RWPE2 (cell line): Measurements from ENCODE around the gene AASDHPPT.
"Not testable (repeated sequence)": the region's sequence is repeated elsewhere in the genome, so short reads cannot be mapped to it uniquely, and the experiment has no call there.

Source experiments
- ATAC-seq: fragments of 200-7000 bp; cut with Tn5 transposase; 3 replicates; pipeline ENCODE4 v1.9.1; 2021; ENCODE audit warnings: low read depth
- DNase-seq: peaks from one replicate; pipeline ENCODE4 v3.0.0-alpha.2; 2020; ENCODE audit warnings: low spot score
- H3K27ac ChIP-seq: fragments of 450-650 bp; 2 replicates; pipeline ENCODE4 v1.5.1; 2017; ENCODE audit warnings: mild to moderate bottlenecking; ENCODE audit not compliant: poor library complexity, severe bottlenecking
- H3K27me3 ChIP-seq: fragments of 250-450 bp; sonication (Bioruptor Pico); 2 replicates; pipeline ENCODE4 v1.5.1; 2021; ENCODE audit warnings: mild to moderate bottlenecking, moderate library complexity; ENCODE audit not compliant: insufficient read depth, poor library complexity, severe bottlenecking
- H3K36me3 ChIP-seq: fragments of 250-450 bp; sonication (Bioruptor Pico); 2 replicates; pipeline ENCODE4 v1.5.1; 2020; ENCODE audit warnings: low read depth, mild to moderate bottlenecking, moderate library complexity
- H3K4me1 ChIP-seq: fragments of 250-450 bp; sonication (Bioruptor Pico); 2 replicates; pipeline ENCODE4 v1.5.1; 2021; ENCODE audit warnings: mild to moderate bottlenecking, moderate library complexity; ENCODE audit not compliant: insufficient read depth, poor library complexity, severe bottlenecking
- H3K4me3 ChIP-seq: fragments of 250-450 bp; sonication (Bioruptor Pico); 2 replicates; pipeline ENCODE4 v1.5.1; 2021; ENCODE audit warnings: mild to moderate bottlenecking, moderate library complexity; ENCODE audit not compliant: severe bottlenecking
- H3K9me3 ChIP-seq: fragments of 250-450 bp; sonication (Bioruptor Pico); 2 replicates; pipeline ENCODE4 v1.5.1; 2021; ENCODE audit warnings: mild to moderate bottlenecking, moderate library complexity; ENCODE audit not compliant: severe bottlenecking
- TF ChIP-seq, protein P1 (sequence below): fragments of 450-650 bp; IDR thresholded peaks from one replicate; pipeline ENCODE4 v1.5.1; 2017; ENCODE audit warnings: mild to moderate bottlenecking, moderate library complexity; ENCODE audit not compliant: poor library complexity, severe bottlenecking

Gene AASDHPPT

DNA sequence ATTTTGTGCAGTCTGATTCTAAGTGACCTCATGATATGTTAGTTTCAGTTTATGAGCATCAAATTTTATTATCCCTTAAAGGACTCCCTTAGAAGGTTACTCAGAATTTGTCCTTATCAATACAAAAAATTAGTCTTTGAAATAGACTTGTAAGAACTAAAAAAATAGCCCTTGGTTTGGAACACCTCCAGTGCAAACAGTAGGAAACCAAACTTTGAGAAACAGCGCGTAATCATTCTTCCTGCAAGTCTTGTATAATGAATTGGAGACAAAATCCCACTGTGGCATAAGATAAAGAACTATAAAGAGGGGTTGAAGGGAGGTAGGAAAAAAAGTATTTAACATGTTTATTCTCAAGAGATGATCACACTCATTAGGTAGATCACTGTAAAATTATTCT is 44.6 kb upstream of the AASDHPPT start:
- no peaks in the 10 kb centered on the region for H3K27me3 ChIP-seq
- no peak overlapping the region for H3K4me3 ChIP-seq
- H3K36me3 ChIP-seq: no peaks in the 10 kb centered on the region
- no peak overlapping the region for H3K27ac ChIP-seq
- TF ChIP-seq, protein P1, sequence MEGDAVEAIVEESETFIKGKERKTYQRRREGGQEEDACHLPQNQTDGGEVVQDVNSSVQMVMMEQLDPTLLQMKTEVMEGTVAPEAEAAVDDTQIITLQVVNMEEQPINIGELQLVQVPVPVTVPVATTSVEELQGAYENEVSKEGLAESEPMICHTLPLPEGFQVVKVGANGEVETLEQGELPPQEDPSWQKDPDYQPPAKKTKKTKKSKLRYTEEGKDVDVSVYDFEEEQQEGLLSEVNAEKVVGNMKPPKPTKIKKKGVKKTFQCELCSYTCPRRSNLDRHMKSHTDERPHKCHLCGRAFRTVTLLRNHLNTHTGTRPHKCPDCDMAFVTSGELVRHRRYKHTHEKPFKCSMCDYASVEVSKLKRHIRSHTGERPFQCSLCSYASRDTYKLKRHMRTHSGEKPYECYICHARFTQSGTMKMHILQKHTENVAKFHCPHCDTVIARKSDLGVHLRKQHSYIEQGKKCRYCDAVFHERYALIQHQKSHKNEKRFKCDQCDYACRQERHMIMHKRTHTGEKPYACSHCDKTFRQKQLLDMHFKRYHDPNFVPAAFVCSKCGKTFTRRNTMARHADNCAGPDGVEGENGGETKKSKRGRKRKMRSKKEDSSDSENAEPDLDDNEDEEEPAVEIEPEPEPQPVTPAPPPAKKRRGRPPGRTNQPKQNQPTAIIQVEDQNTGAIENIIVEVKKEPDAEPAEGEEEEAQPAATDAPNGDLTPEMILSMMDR: no peak
- ATAC-seq (no peak), DNase-seq (no peak)
- no peaks in the 10 kb centered on the region for H3K9me3 ChIP-seq
- peaks cover 4% of the 10 kb centered on the region for H3K4me1 ChIP-seq

GRCh38 chr11:106043540-106043939 is 33.9 kb upstream of the AASDHPPT start:
- no peak overlapping the region for H3K27ac ChIP-seq
- H3K27me3 ChIP-seq: no peaks in the 10 kb centered on the region
- H3K9me3 ChIP-seq: no peaks in the 10 kb centered on the region
- no peak overlapping the region for H3K4me3 ChIP-seq
- H3K36me3 ChIP-seq: no peaks in the 10 kb centered on the region
- ATAC-seq (no peak), DNase-seq (no peak)
- no peaks in the 10 kb centered on the region for H3K4me1 ChIP-seq
- TF ChIP-seq, protein P1: no peak

DNA sequence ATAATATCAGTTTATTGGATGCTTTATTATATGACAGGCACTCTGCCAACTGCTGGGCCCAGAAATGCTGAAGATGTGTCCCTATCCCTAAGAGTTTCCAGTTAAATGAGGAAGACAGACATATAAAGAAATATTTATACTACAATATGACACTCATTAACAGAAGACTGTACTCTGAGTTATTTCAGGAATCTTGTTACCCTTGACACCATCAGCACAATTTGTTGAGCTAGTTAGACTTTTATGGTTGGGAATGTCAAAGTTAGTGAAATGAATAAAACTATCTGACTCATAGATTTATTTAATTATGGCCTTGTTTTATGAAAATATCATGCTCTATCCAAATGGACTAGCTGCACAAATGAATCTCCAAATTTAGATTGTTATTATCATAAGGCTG is 29.8 kb upstream of the AASDHPPT start:
- no peak overlapping the region for H3K27ac ChIP-seq
- H3K9me3 ChIP-seq: no peaks in the 10 kb centered on the region
- no peak overlapping the region for H3K4me3 ChIP-seq
- H3K27me3 ChIP-seq: no peaks in the 10 kb centered on the region
- no peaks in the 10 kb centered on the region for H3K4me1 ChIP-seq
- no peaks in the 10 kb centered on the region for H3K36me3 ChIP-seq
- DNase-seq (no peak), ATAC-seq (no peak)
- TF ChIP-seq, protein P1: no peak

DNA sequence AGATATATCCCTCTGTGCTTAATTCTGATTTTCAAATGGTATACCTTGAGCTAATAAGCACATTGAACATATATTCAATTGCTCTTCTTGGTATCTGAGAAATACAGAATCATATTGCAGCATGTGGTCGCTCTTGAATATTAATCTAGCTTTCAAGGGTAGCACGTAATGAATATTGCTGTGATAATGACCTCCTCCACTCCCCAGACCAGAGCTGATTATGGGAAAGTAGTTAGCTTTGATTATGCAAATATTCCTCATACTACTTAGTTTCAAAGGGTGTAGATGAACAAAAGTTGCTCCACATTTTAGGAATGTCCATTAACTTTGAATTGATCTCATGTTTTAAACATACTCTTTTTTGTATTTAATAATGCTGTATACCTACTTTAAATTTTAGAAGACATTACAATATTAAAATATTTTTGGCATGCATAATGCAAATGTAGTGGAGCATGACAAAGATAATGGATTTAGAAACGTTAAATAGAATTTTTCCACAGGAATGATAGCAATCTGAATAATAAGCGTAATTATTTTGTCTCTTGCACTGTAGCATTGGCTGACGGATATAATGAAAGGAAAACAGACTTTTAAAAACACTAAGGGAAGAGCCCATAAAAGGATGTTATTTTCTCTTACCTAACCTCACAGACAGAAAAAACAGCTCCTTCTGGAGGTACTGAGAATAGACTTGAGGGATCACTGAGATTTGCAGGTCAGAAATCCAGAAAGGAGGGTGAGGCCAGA is 27.6 kb upstream of the AASDHPPT start:
- Histone ChIP-seq H3K36me3 (no peaks in the 10 kb centered on the region), H3K4me1 (no peaks in the 10 kb centered on the region)

DNA sequence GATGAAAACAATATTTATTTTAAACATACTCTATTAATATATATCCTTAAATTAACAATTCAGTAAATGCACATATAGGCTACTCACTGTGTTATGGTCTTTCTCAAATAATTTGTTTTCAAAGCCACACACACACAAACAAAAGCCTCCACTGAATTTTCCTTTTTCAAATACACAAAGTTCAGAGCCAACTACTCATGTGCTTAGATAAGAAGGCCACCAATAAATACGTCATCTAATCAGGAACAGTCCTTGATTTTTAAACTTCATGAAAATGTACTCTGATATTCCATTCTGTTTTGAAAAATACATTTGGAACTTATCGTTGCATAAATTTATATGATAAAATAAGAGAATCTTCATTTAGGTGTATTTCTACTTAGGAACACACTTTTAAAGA is 26.4 kb upstream of the AASDHPPT start:
- ATAC-seq: no peak
- no peaks in the 10 kb centered on the region for H3K36me3 ChIP-seq
- no peak for DNase-seq
- TF ChIP-seq, protein P1: no peak
- H3K27ac ChIP-seq: no peak overlapping the region
- H3K9me3 ChIP-seq: no peaks in the 10 kb centered on the region
- no peaks in the 10 kb centered on the region for H3K27me3 ChIP-seq
- H3K4me3 ChIP-seq: no peak overlapping the region
- no peaks in the 10 kb centered on the region for H3K4me1 ChIP-seq

More for the DNA sequence above, 27.6 kb upstream of the AASDHPPT start:
- no peak for ATAC-seq
- Histone ChIP-seq H3K4me3 (no peak overlapping the region), H3K27ac (no peak overlapping the region), H3K9me3 (no peaks in the 10 kb centered on the region), H3K27me3 (no peaks in the 10 kb centered on the region)
- no peak for DNase-seq
- TF ChIP-seq, protein P1: no peak

DNA sequence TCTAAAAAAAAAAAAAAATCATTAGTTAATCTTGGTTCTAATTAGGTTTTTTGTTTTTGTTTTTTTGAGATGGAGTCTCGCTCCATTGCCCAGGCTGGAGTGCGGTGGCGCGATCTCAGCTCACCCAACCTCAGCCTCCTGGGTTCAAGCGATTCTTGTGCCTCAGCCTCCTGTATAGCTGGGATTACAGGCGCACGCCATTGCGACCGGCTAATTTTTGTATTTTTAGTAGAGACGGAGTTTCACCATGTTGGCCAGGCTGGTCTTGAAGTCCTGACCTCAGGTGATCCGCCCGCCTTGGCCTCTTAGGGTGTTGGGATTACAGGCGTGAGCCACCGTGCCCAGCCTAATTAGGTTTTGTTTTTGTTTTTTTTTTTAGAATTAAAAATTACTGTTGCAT is 19.1 kb upstream of the AASDHPPT start:
- H3K27me3 ChIP-seq, DNase-seq: not testable (repeated sequence)

More for the DNA sequence above, 19.1 kb upstream of the AASDHPPT start:
- not testable (repeated sequence) for H3K27ac ChIP-seq, H3K4me3 ChIP-seq, H3K4me1 ChIP-seq, H3K9me3 ChIP-seq, ATAC-seq, H3K36me3 ChIP-seq
